PC-3 (cell line): ENCODE data around the gene CGB8. TPM values are rescaled to one million over a fixed set of nuclear protein-coding genes. Genes with fewer than 3 reads are reported as not detected.

Experiments used
- ATAC-seq: fragments of 200-7000 bp; cut with Tn5 transposase; 2 replicates; pipeline ENCODE4 v1.9.1; 2020; ENCODE audit warnings: mild to moderate bottlenecking, moderate library complexity
- BruUV-seq: library from RNA; stranded (reverse); fragments of 400-500 nt; replicated peaks from 2 replicates; lab custom pipeline; 2021; lab: Mats Ljungman, UMichigan
- CTCF ChIA-PET: fragments of 300-600 bp; sonication (Branson Sonifier 250); formaldehyde crosslinking; loops from one replicate; lab custom pipeline; 2022; ENCODE audit warnings: antibody characterized with exemption; lab: Charles Lee
- POLR2A ChIA-PET: fragments of 300-600 bp; sonication (Branson Sonifier 250); formaldehyde crosslinking; loops from one replicate; lab custom pipeline; 2022; ENCODE audit warnings: antibody characterized with exemption; ENCODE audit not compliant: unreplicated experiment; lab: Charles Lee
- DNase-seq: peaks from one replicate; pipeline ENCODE4 v3.0.0-alpha.2; 2015
- H2AFZ ChIP-seq: fragments of 300-600 bp; sonication (generic); 2 replicates; pipeline ENCODE4 v1.6.0; 2016; ENCODE audit warnings: antibody characterized with exemption, low read length
- H3F3A ChIP-seq: fragments of 300-600 bp; sonication (generic); one replicate; pipeline ENCODE4 v1.6.0; 2017; ENCODE audit warnings: antibody characterized with exemption, low read length, control low read depth, mild to moderate bottlenecking; ENCODE audit not compliant: unreplicated experiment
- H3K27ac ChIP-seq: fragments of 300-600 bp; sonication (generic); 2 replicates; pipeline ENCODE4 v1.5.1; 2016; ENCODE audit warnings: mild to moderate bottlenecking, low read length
- H3K27me3 ChIP-seq: fragments of 300-600 bp; sonication (generic); 2 replicates; pipeline ENCODE4 v1.6.1; 2016; ENCODE audit warnings: low read length, mixed read lengths
- H3K36me3 ChIP-seq: fragments of 300-600 bp; sonication (generic); 2 replicates; pipeline ENCODE4 v1.6.1; 2016; ENCODE audit warnings: low read depth, mixed run types, low read length, mixed read lengths
- H3K4me1 ChIP-seq: fragments of 300-600 bp; sonication (generic); 2 replicates; pipeline ENCODE4 v1.5.1; 2016; ENCODE audit warnings: low read length; ENCODE audit not compliant: insufficient read depth
- H3K4me2 ChIP-seq: fragments of 300-600 bp; sonication (generic); 2 replicates; pipeline ENCODE4 v1.6.0; 2016; ENCODE audit warnings: low read length
- H3K4me3 ChIP-seq: fragments of 300-600 bp; sonication (generic); 2 replicates; pipeline ENCODE4 v1.5.1; 2016; ENCODE audit warnings: mild to moderate bottlenecking, low read length, mixed read lengths
- H3K79me2 ChIP-seq: fragments of 300-600 bp; sonication (generic); 2 replicates; pipeline ENCODE4 v1.6.1; 2017; ENCODE audit warnings: low read length, mixed read lengths
- H3K9ac ChIP-seq: fragments of 300-600 bp; sonication (generic); 2 replicates; pipeline ENCODE4 v1.6.0; 2016; ENCODE audit warnings: mild to moderate bottlenecking, low read length
- H3K9me2 ChIP-seq: fragments of 300-600 bp; sonication (generic); replicated peaks from 2 replicates; pipeline ENCODE4 v1.6.1; 2016; ENCODE audit warnings: mixed run types, low read length, mixed read lengths
- H3K9me3 ChIP-seq: fragments of 300-600 bp; sonication (generic); 2 replicates; pipeline ENCODE4 v1.6.1; 2016; ENCODE audit warnings: low read length, mixed read lengths
- H4K20me1 ChIP-seq: fragments of 300-600 bp; sonication (generic); 2 replicates; pipeline ENCODE4 v1.6.1; 2016; ENCODE audit warnings: low read length, mixed read lengths
- CTCF ChIP-seq: fragments of 300-600 bp; sonication (generic); conservative IDR thresholded peaks from 2 replicates; pipeline ENCODE4 v1.5.1; 2017; ENCODE audit warnings: antibody characterized with exemption, low read depth, mild to moderate bottlenecking, low read length
- EZH2 ChIP-seq: fragments of 300-600 bp; sonication (generic); IDR thresholded peaks from one replicate; pipeline ENCODE4 v1.6.1; 2017; ENCODE audit warnings: antibody characterized with exemption, mild to moderate bottlenecking, low read length; ENCODE audit not compliant: unreplicated experiment
- EZH2phosphoT487 ChIP-seq: fragments of 300-600 bp; sonication (generic); IDR thresholded peaks from 2 replicates; pipeline ENCODE4 v1.6.1; 2018; ENCODE audit warnings: mild to moderate bottlenecking, antibody characterized with exemption, low read length, borderline replicate concordance
- intact Hi-C: fragments of 100-400 bp; cut with micrococcal nuclease; formaldehyde crosslinking; loops from 2 replicates; pipeline ENCODE4 v1.9.0; 2023
- total RNA-seq: library from RNA; depleted of rRNA; stranded (reverse); fragments of >200 nt; gene quantifications from 2 replicates; pipeline ENCODE4 v1.2.3, GENCODE V29; 2014

Gene CGB8
- total RNA-seq, 1 experiment from 2014 or later: 1.2 TPM

GRCh38 chr19:49084206-49085019 lies 35.5 kb upstream of the CGB8 start:
- TSS peak; percentile 86 for BruUV-seq
- no peaks in the 10 kb centered on the region for H3F3A ChIP-seq
- ATAC-seq (peak; percentile 4), DNase-seq (no peak)
- no peak overlapping the region; the same call in 1 of the 2 replicates for H3K27ac ChIP-seq
- ChIA-PET CTCF (no interaction called here), POLR2A (no interaction called here)
- H3K4me1 ChIP-seq: peaks cover 4% of the 10 kb centered on the region; the same call in 1 of the 2 replicates
- H3K4me2 ChIP-seq: peak overlapping the region; percentile 99
- H3K4me3 ChIP-seq: peak overlapping the region; percentile 81
- no peaks in the 10 kb centered on the region for H3K9me2 ChIP-seq
- peaks cover 34% of the 10 kb centered on the region for H4K20me1 ChIP-seq
- H3K79me2 ChIP-seq: peaks cover 39% of the 10 kb centered on the region
- H3K36me3 ChIP-seq: peaks cover 16% of the 10 kb centered on the region
- intact Hi-C loops: no loop called here
- peak overlapping the region; percentile 97 for H2AFZ ChIP-seq
- TF ChIP-seq CTCF (no peak), EZH2 (no peak), EZH2phosphoT487 (no peak)
- H3K27me3 ChIP-seq: no peaks in the 10 kb centered on the region
- no peaks in the 10 kb centered on the region for H3K9me3 ChIP-seq
- H3K9ac ChIP-seq: peak overlapping the region; percentile 99

- Histone ChIP-seq H3K9ac (no peak overlapping the region), H3K27ac (no peak overlapping the region), H3K4me2 (no peak overlapping the region), H3K4me1 (0 out of 2 replicates have a peak, but pooled peaks cover 4% of the 10 kb centered on the region), H2AFZ (no peak overlapping the region), H3K9me2 (no peaks in the 10 kb centered on the region), H3F3A (no peaks in the 10 kb centered on the region), H3K27me3 (no peaks in the 10 kb centered on the region), H3K9me3 (no peaks in the 10 kb centered on the region), H3K79me2 (peaks cover 10% of the 10 kb centered on the region), H3K4me3 (no peak overlapping the region), H4K20me1 (peaks cover 8% of the 10 kb centered on the region), H3K36me3 (peaks cover 1% of the 10 kb centered on the region; the same call in 1 of the 2 replicates)
- intact Hi-C loops: no loop called here
- BruUV-seq: no TSS peak
- POLR2A ChIA-PET: no interaction called here
- ATAC-seq (no peak), DNase-seq (no peak)
- no peak for TF ChIP-seq EZH2
- TF ChIP-seq EZH2phosphoT487: no peak
- no peak for TF ChIP-seq CTCF
- CTCF ChIA-PET: no interaction called here
These were observed 32.4 kb upstream of the CGB8 start for GRCh38 chr19:49081273-49081672.

GRCh38 chr19:49080392-49080791 lies 31.5 kb upstream of the CGB8 start:
- Histone ChIP-seq H3K4me1 (0 out of 2 replicates have a peak, but pooled peaks cover 4% of the 10 kb centered on the region), H2AFZ (no peak overlapping the region), H3K4me2 (no peak overlapping the region), H3K4me3 (no peak overlapping the region), H3F3A (no peaks in the 10 kb centered on the region), H3K9ac (no peak overlapping the region), H3K27ac (no peak overlapping the region), H4K20me1 (no peaks in the 10 kb centered on the region), H3K79me2 (peaks cover 2% of the 10 kb centered on the region), H3K36me3 (no peaks in the 10 kb centered on the region), H3K9me2 (no peaks in the 10 kb centered on the region), H3K9me3 (no peaks in the 10 kb centered on the region), H3K27me3 (no peaks in the 10 kb centered on the region)
- ChIA-PET CTCF (no interaction called here), POLR2A (no interaction called here)
- no peak for TF ChIP-seq EZH2phosphoT487
- no peak for TF ChIP-seq EZH2
- TF ChIP-seq CTCF: no peak
- intact Hi-C loops: no loop called here
- DNase-seq (no peak), ATAC-seq (no peak)
- BruUV-seq: no TSS peak
